ENCODE data around the gene ICAM4. TPM values are rescaled to one million over a fixed set of nuclear protein-coding genes. Genes with fewer than 3 reads are reported as not detected.
A peak's percentile ranks its signal among the peaks of the same experiment; 100 is the strongest.

Gene ICAM4
- total and polyA plus RNA-seq, 2 of the 13 experiments (the other 11 are each of a cell fraction or from before 2014, with no cell fraction given), result 2.9 to 4.0 TPM

DNA sequence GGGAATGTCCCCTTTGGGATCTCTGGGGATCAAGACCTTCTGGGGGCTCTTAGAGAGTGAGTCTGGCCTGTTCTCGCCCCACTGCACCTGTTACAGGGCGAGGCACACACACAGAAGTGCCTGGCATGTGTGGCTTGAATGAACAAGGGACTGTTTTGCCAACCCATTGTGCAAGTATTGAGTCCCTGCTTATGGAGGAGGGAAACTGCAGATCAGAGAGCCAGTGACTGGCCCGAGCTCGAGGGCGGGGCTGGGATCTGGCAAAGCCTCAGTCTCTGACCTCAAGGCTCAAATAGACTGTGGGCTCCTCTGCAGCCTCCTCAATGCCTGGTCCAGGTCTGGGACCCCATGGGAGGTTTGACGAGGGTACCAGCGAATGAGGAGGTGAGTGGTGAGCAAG, 41.0 kb downstream of the ICAM4 start:
- H2AFZ ChIP-seq (ENCODE audit: low read length), result no peak overlapping the region
- H3K27ac ChIP-seq (ENCODE audit: extremely low read length, insufficient read depth, low read length), result no peak overlapping the region
- intact Hi-C loops (cut with micrococcal nuclease; ENCODE audit: unreplicated experiment) (no loop called here), in situ Hi-C loops (cut with HindIII; ENCODE audit: extremely low pct_ligation_motif_present, low pct_unique_long_range_greater_than_20kb) (no loop called here)
- ChIA-PET POLR2A (no interaction called here), CTCF (ENCODE audit: low intra/inter-chr PET ratio, low total read pairs) (no interaction called here)
- H3K27me3 ChIP-seq (ENCODE audit: control insufficient read depth in 1 of 2, insufficient read depth in 2 of 2, low read length in 2 of 2), result no peaks in the 10 kb centered on the region; a peak in 1 of 5 replicates
- no peak overlapping the region for H3K4me3 ChIP-seq (replicated peaks in 1 of 3; ENCODE audit: insufficient read depth in 1 of 3, low read depth in 2 of 3, low read length in 3 of 3)
- peaks cover 35 to 73% of the 10 kb centered on the region in 2 experiments for H3K36me3 ChIP-seq (replicated peaks in 1 of 2; ENCODE audit: control insufficient read depth in 1 of 2, insufficient read depth in 2 of 2, low read length in 2 of 2)
- no peak overlapping the region for H3K9ac ChIP-seq (ENCODE audit: insufficient read depth, low read depth, low read length)
- FAIRE-seq (no peak), ATAC-seq (no peak), DNase-seq (ENCODE audit: low spot score) (no peak)
- peaks cover 16% of the 10 kb centered on the region; the same call in 1 of the 2 replicates for H4K20me1 ChIP-seq (ENCODE audit: insufficient read depth, low read length)
- H3K9me3 ChIP-seq (ENCODE audit: low read length), result no peaks in the 10 kb centered on the region
- TF ChIP-seq GZF1 (CRISPR knock-in tag; IDR thresholded peaks at IDR 0.05) (no peak), POLR2A (IDR thresholded peaks at IDR 0.05; ENCODE audit: insufficient read depth in 1 of 2, low read depth in 2 of 2, low read length in 2 of 2) (0 out of 4 replicates have a peak, but pooled peaks of 1 of the 2 experiments have one; percentile 23)
- peaks cover 11% of the 10 kb centered on the region for H3K4me1 ChIP-seq (ENCODE audit: insufficient read depth, low read length)
- no peak overlapping the region for H3K4me2 ChIP-seq (ENCODE audit: low read depth, low read length)
- no TSS peak for BruUV-seq (replicated peaks)
- H3K79me2 ChIP-seq (ENCODE audit: insufficient read depth, low read length), result peaks cover 23% of the 10 kb centered on the region
- WGBS (ENCODE audit: low lambda C conversion rate), result 96% methylated on average over 4 of the region's 7 CpGs

DNA sequence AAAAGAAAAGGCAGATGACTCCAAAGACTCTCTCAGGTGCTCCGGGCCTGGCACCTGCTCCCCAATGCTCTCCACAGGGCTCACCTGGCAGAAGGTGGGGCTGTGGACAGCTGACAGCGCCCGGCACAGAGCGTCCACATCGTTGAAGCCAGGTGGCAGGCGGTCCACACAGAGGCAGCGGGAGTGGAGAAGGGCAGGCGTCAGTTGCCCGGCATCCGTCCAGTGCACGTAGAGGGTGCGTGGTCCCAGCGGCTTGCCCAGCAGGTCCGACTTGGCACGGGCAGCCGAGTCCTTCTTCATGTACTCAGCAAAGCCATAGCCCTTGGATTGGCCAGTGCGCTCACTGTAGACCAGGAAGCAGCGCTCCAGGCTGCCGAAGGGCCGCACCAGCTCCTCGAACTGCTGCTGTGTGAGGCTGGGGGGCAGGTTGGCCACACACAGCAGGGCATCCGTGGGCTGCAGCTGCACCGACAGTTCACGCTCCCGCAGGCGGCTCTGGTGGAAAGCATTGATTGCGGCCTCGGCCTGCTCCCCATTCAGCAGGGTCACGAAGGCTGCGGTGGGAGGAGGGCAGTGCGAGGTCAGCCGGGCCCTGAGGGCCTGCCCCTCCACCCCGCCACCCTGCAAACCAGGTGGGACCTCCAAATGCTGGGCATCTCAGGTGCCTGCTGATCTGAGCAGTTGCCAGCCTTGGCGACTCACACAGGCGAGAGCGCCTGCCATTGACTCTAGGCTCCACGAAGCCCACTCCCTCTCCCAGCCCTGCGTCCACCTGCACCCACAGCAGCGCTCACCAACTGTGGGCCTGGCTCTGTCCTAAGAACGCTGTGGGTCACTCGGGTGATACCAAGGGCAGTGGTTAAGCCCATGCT, 42.0 kb downstream of the ICAM4 start:
- H3K4me1 ChIP-seq (ENCODE audit: insufficient read depth, low read length), result peaks cover 11% of the 10 kb centered on the region
- no peak overlapping the region for H3K4me3 ChIP-seq (replicated peaks in 1 of 3; ENCODE audit: insufficient read depth in 1 of 3, low read depth in 2 of 3, low read length in 3 of 3)
- H2AFZ ChIP-seq (ENCODE audit: low read length), result no peak overlapping the region
- DNase-seq (ENCODE audit: low spot score) (no peak), FAIRE-seq (no peak), ATAC-seq (no peak)
- peaks cover 17% of the 10 kb centered on the region; the same call in 1 of the 2 replicates for H4K20me1 ChIP-seq (ENCODE audit: insufficient read depth, low read length)
- no peak for TF ChIP-seq ZNF772 (CRISPR knock-in tag; IDR thresholded peaks at IDR 0.05)
- peak; percentile 27 for TF ChIP-seq RBM22 (optimal IDR thresholded peaks at IDR 0.05; ENCODE audit: low read length)
- no peak for TF ChIP-seq MXI1 (IDR thresholded peaks at IDR 0.05; ENCODE audit: borderline replicate concordance, low read depth, low read length)
- no peak for TF ChIP-seq MIER2 (CRISPR knock-in tag; IDR thresholded peaks at IDR 0.05)
- TF ChIP-seq PTBP1 (IDR thresholded peaks at IDR 0.05; ENCODE audit: low read depth, low read length, poor library complexity, severe bottlenecking), result no peak
- peak in 1 of 2 experiments; percentile 41; a peak in 1 of 4 replicates for TF ChIP-seq POLR2A (IDR thresholded peaks at IDR 0.05; ENCODE audit: insufficient read depth in 1 of 2, low read depth in 2 of 2, low read length in 2 of 2)
- no peak for TF ChIP-seq NKX3-1 (CRISPR knock-in tag; IDR thresholded peaks at IDR 0.05)
- no peak for TF ChIP-seq GATAD1 (CRISPR knock-in tag; IDR thresholded peaks at IDR 0.05)
- TF ChIP-seq AGO2 (optimal IDR thresholded peaks at IDR 0.05; ENCODE audit: low read depth, low read length), result peak; percentile 74
- TF ChIP-seq RBFOX2 (IDR thresholded peaks at IDR 0.05; ENCODE audit: low read depth, low read length), result peak; percentile 78
- no peak for TF ChIP-seq FOXA1 (IDR thresholded peaks at IDR 0.05)
- TF ChIP-seq FOXA1 (CRISPR knock-in tag; IDR thresholded peaks at IDR 0.05), result no peak
- POLR2A ChIA-PET, result no interaction called here
- WGBS (ENCODE audit: low lambda C conversion rate), result 97% methylated on average over 19 of the region's 41 CpGs
- intact Hi-C loops (cut with micrococcal nuclease; ENCODE audit: unreplicated experiment) (no loop called here), in situ Hi-C loops (cut with HindIII; ENCODE audit: extremely low pct_ligation_motif_present, low pct_unique_long_range_greater_than_20kb) (no loop called here)
- no peak overlapping the region for H3K9ac ChIP-seq (ENCODE audit: insufficient read depth, low read depth, low read length)
- BruUV-seq (replicated peaks), result TSS peak; percentile 11
- no peak overlapping the region for H3K4me2 ChIP-seq (ENCODE audit: low read depth, low read length)
- peaks cover 30% of the 10 kb centered on the region for H3K79me2 ChIP-seq (ENCODE audit: insufficient read depth, low read length)
- H3K36me3 ChIP-seq (replicated peaks in 1 of 2; ENCODE audit: control insufficient read depth in 1 of 2, insufficient read depth in 2 of 2, low read length in 2 of 2), result peaks cover 30 to 63% of the 10 kb centered on the region in 2 experiments
- no peak overlapping the region for H3K27ac ChIP-seq (ENCODE audit: extremely low read length, insufficient read depth, low read length)
- H3K27me3 ChIP-seq (ENCODE audit: control insufficient read depth in 1 of 2, insufficient read depth in 2 of 2, low read length in 2 of 2), result no peaks in the 10 kb centered on the region; a peak in 1 of 5 replicates
- CTCF ChIA-PET (ENCODE audit: low intra/inter-chr PET ratio, low total read pairs), result no interaction called here
- H3K9me3 ChIP-seq (ENCODE audit: low read length), result no peaks in the 10 kb centered on the region
